ENCODE results near the gene SHLD1. TPM values are rescaled to one million over a fixed set of nuclear protein-coding genes. Genes with fewer than 3 reads are reported as not detected.

SHLD1 gene
- total and polyA plus RNA-seq, 2 experiments from 2014 or later: 8.3 to 9.1 TPM

GRCh38 chr20:5715071-5715841, 34.9 kb upstream of the SHLD1 start:
- H3K36me3 ChIP-seq (replicated peaks; ENCODE audit: insufficient read depth, low read depth): no peaks in the 10 kb centered on the region
- no peaks in the 10 kb centered on the region for H3K79me2 ChIP-seq
- no peak overlapping the region for H3K4me2 ChIP-seq
- no peaks in the 10 kb centered on the region for H3K9me3 ChIP-seq (ENCODE audit: low read depth)
- no peak for DNase-seq (ENCODE audit: low spot score)
- no peaks in the 10 kb centered on the region for H3K4me1 ChIP-seq (ENCODE audit: insufficient read depth)
- TF ChIP-seq EZH2 (IDR thresholded peaks at IDR 0.05; ENCODE audit: borderline replicate concordance): no peak
- TF ChIP-seq, protein P1, sequence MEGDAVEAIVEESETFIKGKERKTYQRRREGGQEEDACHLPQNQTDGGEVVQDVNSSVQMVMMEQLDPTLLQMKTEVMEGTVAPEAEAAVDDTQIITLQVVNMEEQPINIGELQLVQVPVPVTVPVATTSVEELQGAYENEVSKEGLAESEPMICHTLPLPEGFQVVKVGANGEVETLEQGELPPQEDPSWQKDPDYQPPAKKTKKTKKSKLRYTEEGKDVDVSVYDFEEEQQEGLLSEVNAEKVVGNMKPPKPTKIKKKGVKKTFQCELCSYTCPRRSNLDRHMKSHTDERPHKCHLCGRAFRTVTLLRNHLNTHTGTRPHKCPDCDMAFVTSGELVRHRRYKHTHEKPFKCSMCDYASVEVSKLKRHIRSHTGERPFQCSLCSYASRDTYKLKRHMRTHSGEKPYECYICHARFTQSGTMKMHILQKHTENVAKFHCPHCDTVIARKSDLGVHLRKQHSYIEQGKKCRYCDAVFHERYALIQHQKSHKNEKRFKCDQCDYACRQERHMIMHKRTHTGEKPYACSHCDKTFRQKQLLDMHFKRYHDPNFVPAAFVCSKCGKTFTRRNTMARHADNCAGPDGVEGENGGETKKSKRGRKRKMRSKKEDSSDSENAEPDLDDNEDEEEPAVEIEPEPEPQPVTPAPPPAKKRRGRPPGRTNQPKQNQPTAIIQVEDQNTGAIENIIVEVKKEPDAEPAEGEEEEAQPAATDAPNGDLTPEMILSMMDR (IDR thresholded peaks at IDR 0.05; ENCODE audit: poor library complexity): no peak
- no peak for TF ChIP-seq EZH2phosphoT487 (IDR thresholded peaks at IDR 0.05; ENCODE audit: low read depth, severe bottlenecking, unreplicated experiment)
- H2AFZ ChIP-seq: no peak overlapping the region
- H4K20me1 ChIP-seq (ENCODE audit: insufficient read depth, poor library complexity, severe bottlenecking): no peaks in the 10 kb centered on the region
- no peak overlapping the region for H3K27ac ChIP-seq
- no peaks in the 10 kb centered on the region for H3K27me3 ChIP-seq
- WGBS (ENCODE audit: low lambda C conversion rate, missing lambda C conversion rate): 90% methylated on average over 5 of the region's 5 CpGs
- no peaks in the 10 kb centered on the region for H3K9me2 ChIP-seq (replicated peaks; ENCODE audit: insufficient read depth)
- no peak overlapping the region for H3K4me3 ChIP-seq

- Histone ChIP-seq H3K27ac (no peak overlapping the region), H3K9me2 (replicated peaks; ENCODE audit: insufficient read depth) (no peaks in the 10 kb centered on the region), H3K79me2 (no peaks in the 10 kb centered on the region), H2AFZ (no peak overlapping the region), H3K36me3 (replicated peaks; ENCODE audit: insufficient read depth, low read depth) (no peaks in the 10 kb centered on the region), H3K4me1 (ENCODE audit: insufficient read depth) (no peaks in the 10 kb centered on the region), H3K27me3 (no peaks in the 10 kb centered on the region), H3K9me3 (ENCODE audit: low read depth) (no peaks in the 10 kb centered on the region), H3K4me2 (no peak overlapping the region), H3K4me3 (no peak overlapping the region), H4K20me1 (ENCODE audit: insufficient read depth, poor library complexity, severe bottlenecking) (no peaks in the 10 kb centered on the region)
- no peak for DNase-seq (ENCODE audit: low spot score)
- no peak for TF ChIP-seq EZH2phosphoT487 (IDR thresholded peaks at IDR 0.05; ENCODE audit: low read depth, severe bottlenecking, unreplicated experiment)
- TF ChIP-seq, protein P1 (IDR thresholded peaks at IDR 0.05; ENCODE audit: poor library complexity): no peak
- no peak for TF ChIP-seq EZH2 (IDR thresholded peaks at IDR 0.05; ENCODE audit: borderline replicate concordance)
- WGBS (ENCODE audit: low lambda C conversion rate, missing lambda C conversion rate): 98% methylated on average over 4 of the region's 4 CpGs
Measured at GRCh38 chr20:5716953-5717352, 33.2 kb upstream of the SHLD1 start.

- no peaks in the 10 kb centered on the region for H3K9me2 ChIP-seq (replicated peaks; ENCODE audit: insufficient read depth)
- no peaks in the 10 kb centered on the region for H3K79me2 ChIP-seq
- no peak overlapping the region for H3K4me2 ChIP-seq
- no peaks in the 10 kb centered on the region for H3K9me3 ChIP-seq (ENCODE audit: low read depth)
- H3K27ac ChIP-seq: no peak overlapping the region
- H3K4me1 ChIP-seq (ENCODE audit: insufficient read depth): no peaks in the 10 kb centered on the region
- H2AFZ ChIP-seq: no peak overlapping the region
- 91% methylated on average over 1 of the region's 1 CpG for WGBS (ENCODE audit: low lambda C conversion rate, missing lambda C conversion rate)
- H3K36me3 ChIP-seq (replicated peaks; ENCODE audit: insufficient read depth, low read depth): no peaks in the 10 kb centered on the region
- no peaks in the 10 kb centered on the region for H4K20me1 ChIP-seq (ENCODE audit: insufficient read depth, poor library complexity, severe bottlenecking)
- H3K4me3 ChIP-seq: no peak overlapping the region
- no peaks in the 10 kb centered on the region for H3K27me3 ChIP-seq
- TF ChIP-seq EZH2phosphoT487 (IDR thresholded peaks at IDR 0.05; ENCODE audit: low read depth, severe bottlenecking, unreplicated experiment) (no peak), EZH2 (IDR thresholded peaks at IDR 0.05; ENCODE audit: borderline replicate concordance) (no peak)
- TF ChIP-seq, protein P1 (IDR thresholded peaks at IDR 0.05; ENCODE audit: poor library complexity): no peak
- DNase-seq (ENCODE audit: low spot score): no peak
Measured at GRCh38 chr20:5718896-5719595, 31.2 kb upstream of the SHLD1 start.
